Right atrium auricular region (tissue), 2 donors: Measurements from ENCODE around the gene THSD7A. TPM values are rescaled to one million over a fixed set of nuclear protein-coding genes. Genes with fewer than 3 reads are reported as not detected.

Experiments used
- DNase-seq: peaks from one replicate; pipeline ENCODE4 v3.0.0-alpha.2; 2019; ENCODE audit warnings: low spot score
- H3K27ac ChIP-seq, 2 donors: fragments of 200-600 bp; sonication (generic); 1 replicate in 1 of 2; 2 replicates in 1 of 2; pipeline ENCODE4 v1.5.1; 2016 to 2019
- H3K27me3 ChIP-seq, 2 donors: fragments of 200-600 bp; sonication (generic); one replicate each; pipeline versions ENCODE4 v1.5.1 to v1.6.0; 2017 to 2019
- H3K36me3 ChIP-seq: fragments of 200-600 bp; sonication (generic); one replicate; pipeline ENCODE4 v1.5.1; 2016
- H3K4me1 ChIP-seq, 2 donors: fragments of 200-600 bp; sonication (generic); one replicate each; pipeline versions ENCODE4 v1.5.1 to v1.6.0; 2017 to 2019
- H3K4me3 ChIP-seq, 2 donors: fragments of 200-600 bp; sonication (generic); 1 replicate in 1 of 2; 2 replicates in 1 of 2; pipeline ENCODE4 v1.5.1; 2017 to 2019; ENCODE audit warnings: mild to moderate bottlenecking in 1 of 2, moderate library complexity in 1 of 2
- H3K9me3 ChIP-seq, 2 donors: fragments of 200-600 bp; sonication (generic); one replicate each; pipeline ENCODE4 v1.5.1; 2019
- CTCF ChIP-seq, 2 donors: fragments of 200-600 bp; sonication (generic); IDR thresholded peaks; one replicate each; pipeline ENCODE4 v1.5.1; 2019; ENCODE audit warnings: antibody characterized with exemption in 2 of 2
- total RNA-seq, 2 donors: library from RNA; depleted of rRNA; stranded (reverse); fragments of >200 nt; gene quantifications; one replicate each; pipeline ENCODE4 v1.1.0, GENCODE V29; 2016

THSD7A gene
- total RNA-seq, 2 donors from 2014 or later, result 0.85 to 2.9 TPM

- H3K27ac ChIP-seq, result no peak overlapping the region
- no peak for TF ChIP-seq CTCF (IDR thresholded peaks at IDR 0.05)
- no peaks in the 10 kb centered on the region for H3K4me1 ChIP-seq
- DNase-seq, result no peak
- peaks cover 6 to 17% of the 10 kb centered on the region in 2 donors for H3K9me3 ChIP-seq
- no peak overlapping the region for H3K4me3 ChIP-seq
- H3K27me3 ChIP-seq, result no peaks in the 10 kb centered on the region
- H3K36me3 ChIP-seq, result no peaks in the 10 kb centered on the region
Observed at GRCh38 chr7:11689096-11689495, 142.9 kb downstream of the THSD7A start.

DNA sequence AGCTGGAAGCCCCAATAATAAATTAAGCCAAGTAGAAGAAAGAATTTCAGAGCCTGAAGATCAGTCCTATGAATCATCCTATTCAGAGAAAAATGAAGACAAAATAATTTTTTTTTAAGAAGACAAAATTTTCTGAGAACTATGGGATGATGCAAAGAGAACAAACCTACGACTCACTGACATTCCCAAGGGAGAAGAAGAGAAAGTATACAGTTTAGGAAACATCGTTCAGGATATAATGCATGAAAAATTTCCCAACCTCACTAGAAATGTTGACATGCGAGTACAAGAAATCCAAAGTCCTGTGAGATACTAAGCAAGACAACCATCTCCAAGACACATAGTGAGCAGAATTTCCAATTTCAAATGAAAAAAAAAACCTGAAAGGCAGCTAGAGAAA is 150.5 kb downstream of the THSD7A start:
- Histone ChIP-seq H3K4me1 (no peaks in the 10 kb centered on the region), H3K36me3 (no peaks in the 10 kb centered on the region), H3K27ac (no peak overlapping the region), H3K27me3 (no peaks in the 10 kb centered on the region), H3K9me3 (peaks cover 3 to 38% of the 10 kb centered on the region in 2 donors), H3K4me3 (no peak overlapping the region)
- no peak for TF ChIP-seq CTCF (IDR thresholded peaks at IDR 0.05)
- no peak for DNase-seq

DNA sequence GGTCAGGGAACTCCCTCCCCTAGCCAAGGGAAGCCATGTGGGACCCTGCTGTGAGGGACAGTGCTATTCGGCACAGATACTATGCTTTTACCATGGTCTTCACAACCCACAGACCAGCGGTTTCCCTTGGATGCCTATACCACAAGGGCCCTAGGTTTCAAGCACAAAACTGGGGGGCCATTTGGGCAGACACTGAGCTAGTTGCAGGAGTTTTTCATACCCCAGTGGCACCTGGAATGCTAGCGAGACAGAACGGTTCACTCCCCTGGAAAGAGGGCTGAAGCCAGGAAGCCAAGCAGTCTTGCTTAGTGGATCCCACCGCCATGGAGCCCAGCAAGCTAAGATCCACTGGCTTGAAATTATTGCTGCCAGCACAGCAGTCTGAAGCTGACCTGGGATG is 156.8 kb downstream of the THSD7A start:
- no peak for DNase-seq
- TF ChIP-seq CTCF (IDR thresholded peaks at IDR 0.05), result no peak
- Histone ChIP-seq H3K27me3 (no peaks in the 10 kb centered on the region), H3K9me3 (peaks cover 0 to 23% of the 10 kb centered on the region in 2 donors), H3K27ac (no peak overlapping the region), H3K4me1 (no peaks in the 10 kb centered on the region), H3K36me3 (no peaks in the 10 kb centered on the region), H3K4me3 (no peak overlapping the region)

DNA sequence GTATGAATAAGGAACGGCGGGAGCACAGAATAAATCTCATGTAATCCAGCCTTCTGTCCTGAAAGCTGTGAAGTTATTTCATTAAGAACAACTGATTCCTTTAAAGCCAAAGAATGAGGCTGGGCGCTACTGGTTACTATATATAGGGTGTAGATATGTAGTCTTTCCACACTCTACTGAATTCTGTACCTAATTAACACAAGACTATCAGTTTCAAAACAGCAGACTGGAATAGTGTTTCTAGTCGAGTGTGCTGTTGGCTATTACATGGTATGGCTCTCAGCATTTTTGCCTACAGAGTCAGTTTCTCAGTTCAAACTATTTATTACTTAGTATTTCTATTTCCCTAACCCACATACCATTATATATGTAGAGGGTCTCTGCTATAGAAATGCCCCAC is 163.3 kb downstream of the THSD7A start:
- H3K4me3 ChIP-seq, result no peak overlapping the region
- no peak for DNase-seq
- no peaks in the 10 kb centered on the region for H3K9me3 ChIP-seq
- H3K27ac ChIP-seq, result no peak overlapping the region
- H3K27me3 ChIP-seq, result no peaks in the 10 kb centered on the region
- H3K4me1 ChIP-seq, result no peaks in the 10 kb centered on the region
- no peak for TF ChIP-seq CTCF (IDR thresholded peaks at IDR 0.05)
- H3K36me3 ChIP-seq, result no peaks in the 10 kb centered on the region

GRCh38 chr7:11667810-11668185 is 164.2 kb downstream of the THSD7A start:
- Histone ChIP-seq H3K9me3 (no peaks in the 10 kb centered on the region), H3K4me3 (no peak overlapping the region), H3K4me1 (no peaks in the 10 kb centered on the region), H3K27me3 (no peaks in the 10 kb centered on the region), H3K27ac (no peak overlapping the region), H3K36me3 (no peaks in the 10 kb centered on the region)
- DNase-seq, result no peak
- TF ChIP-seq CTCF (IDR thresholded peaks at IDR 0.05), result no peak

DNA sequence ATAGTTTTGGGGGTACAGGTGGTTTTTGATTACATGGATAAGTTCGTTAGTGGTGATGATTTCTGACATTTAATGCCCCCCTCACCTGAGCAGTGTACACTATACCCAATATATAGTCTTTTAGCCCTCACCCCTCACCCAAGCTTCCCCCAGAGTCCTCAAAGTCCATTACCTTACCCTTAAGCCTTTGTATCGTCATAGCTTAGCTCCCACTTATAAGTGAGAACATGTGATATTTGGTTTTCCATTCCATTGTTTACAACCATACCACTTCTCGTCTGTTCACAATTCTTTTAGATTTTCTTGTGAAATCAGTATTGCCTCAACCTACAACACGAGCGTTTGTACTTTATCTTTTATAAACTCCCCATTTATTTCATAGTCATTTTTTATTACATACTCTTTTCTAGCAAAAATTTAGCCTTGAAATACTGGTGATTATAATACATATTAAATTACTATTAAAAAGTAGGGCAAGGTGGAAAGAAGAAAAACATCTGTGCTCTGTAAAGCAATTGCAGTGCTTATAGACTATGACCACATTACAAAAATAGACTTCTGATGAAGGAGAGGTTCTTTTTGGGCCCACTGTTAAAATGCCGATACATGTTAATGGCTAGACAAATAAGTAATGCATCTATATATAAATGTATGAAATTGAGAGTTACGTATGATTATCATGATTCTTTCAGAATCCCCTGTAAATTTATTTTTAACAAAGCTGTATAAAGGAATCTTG is 164.8 kb downstream of the THSD7A start:
- DNase-seq, result no peak
- H3K4me3 ChIP-seq, result no peak overlapping the region
- no peak overlapping the region for H3K27ac ChIP-seq
- TF ChIP-seq CTCF (IDR thresholded peaks at IDR 0.05), result no peak
- no peaks in the 10 kb centered on the region for H3K9me3 ChIP-seq
- no peaks in the 10 kb centered on the region for H3K4me1 ChIP-seq
- no peaks in the 10 kb centered on the region for H3K36me3 ChIP-seq
- H3K27me3 ChIP-seq, result no peaks in the 10 kb centered on the region
